Transverse colon (tissue), 4 donors: ENCODE results near the gene KAZN.

Experiments used
- CTCF ChIP-seq, 5 experiments: fragments of 200-600 bp in 3 of 5; fragments of 450-650 bp in 2 of 5; sonication (generic) in 3 of 5; IDR thresholded peaks; 1 replicate in 2 of 5; 2 replicates in 3 of 5; pipeline ENCODE4 v1.5.1; 2016 to 2017; ENCODE audit warnings: antibody characterized with exemption in 5 of 5, inconsistent platforms in 3 of 5, mild to moderate bottlenecking in 2 of 5, moderate library complexity in 1 of 5
- POLR2A ChIP-seq: fragments of 450-650 bp; IDR thresholded peaks from one replicate; pipeline ENCODE4 v1.6.1; 2016; ENCODE audit warnings: antibody characterized with exemption, mild to moderate bottlenecking, moderate library complexity
- POLR2AphosphoS5 ChIP-seq, 3 donors: sonication (generic); formaldehyde crosslinking; IDR thresholded peaks; one replicate each; pipeline ENCODE4 v1.6.1; 2016; ENCODE audit warnings: antibody characterized with exemption in 3 of 3

GRCh38 chr1:14946011-14946359 lies 347.5 kb downstream of the KAZN start:
- TF ChIP-seq CTCF (IDR thresholded peaks at IDR 0.05), result no peak
- no peak for TF ChIP-seq POLR2A
- TF ChIP-seq POLR2AphosphoS5 (IDR thresholded peaks at IDR 0.05), result no peak
